Measurements from ENCODE around the gene USP6NL.
A peak's percentile ranks its signal among the peaks of the same experiment; 100 is the strongest.

The USP6NL gene

DNA sequence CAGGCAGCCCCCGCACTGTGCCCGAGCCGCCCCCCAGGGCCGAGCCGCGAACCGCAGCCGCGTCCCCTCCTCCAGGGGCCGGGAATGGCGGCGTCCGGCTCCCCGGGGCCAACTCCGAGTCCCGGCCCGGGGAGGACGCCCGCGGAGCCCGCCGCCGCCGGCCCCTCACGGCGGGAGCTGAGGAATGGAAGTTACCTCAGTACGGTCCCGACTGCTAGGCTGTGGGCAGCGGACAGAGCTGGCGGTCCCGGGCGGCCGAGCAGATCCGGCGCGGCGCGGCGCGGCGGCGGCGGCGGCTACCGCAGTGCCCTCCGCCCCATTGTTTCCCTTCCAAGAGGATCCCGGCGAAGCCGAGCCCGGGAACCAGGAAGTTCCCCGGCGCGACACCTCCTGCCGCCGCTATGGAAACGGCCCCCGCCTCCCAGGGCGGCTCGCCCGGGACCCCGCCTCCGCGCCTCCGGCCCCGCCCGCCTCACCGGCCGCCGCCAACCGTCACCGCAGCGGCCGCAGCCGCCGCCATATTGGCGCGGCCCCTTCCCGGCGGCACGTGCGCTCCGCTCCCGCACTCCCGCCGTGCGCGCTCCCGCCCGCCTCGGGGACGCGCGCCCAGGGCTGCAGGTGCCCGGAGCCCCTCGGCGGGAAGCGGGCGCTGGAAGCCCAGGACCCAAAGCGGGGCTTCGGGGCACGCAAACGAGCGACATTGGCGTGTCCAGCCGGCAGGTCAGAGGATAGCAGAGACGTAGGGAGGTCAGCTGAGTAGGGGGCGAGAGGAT, at the start of gene USP6NL:
USP6NL (minus strand) TSS at position 403 of the 773 bp plus-strand sequence. CDS start 14,016 bp downstream, outside the sequence.
- TF ChIP-seq, protein P1, sequence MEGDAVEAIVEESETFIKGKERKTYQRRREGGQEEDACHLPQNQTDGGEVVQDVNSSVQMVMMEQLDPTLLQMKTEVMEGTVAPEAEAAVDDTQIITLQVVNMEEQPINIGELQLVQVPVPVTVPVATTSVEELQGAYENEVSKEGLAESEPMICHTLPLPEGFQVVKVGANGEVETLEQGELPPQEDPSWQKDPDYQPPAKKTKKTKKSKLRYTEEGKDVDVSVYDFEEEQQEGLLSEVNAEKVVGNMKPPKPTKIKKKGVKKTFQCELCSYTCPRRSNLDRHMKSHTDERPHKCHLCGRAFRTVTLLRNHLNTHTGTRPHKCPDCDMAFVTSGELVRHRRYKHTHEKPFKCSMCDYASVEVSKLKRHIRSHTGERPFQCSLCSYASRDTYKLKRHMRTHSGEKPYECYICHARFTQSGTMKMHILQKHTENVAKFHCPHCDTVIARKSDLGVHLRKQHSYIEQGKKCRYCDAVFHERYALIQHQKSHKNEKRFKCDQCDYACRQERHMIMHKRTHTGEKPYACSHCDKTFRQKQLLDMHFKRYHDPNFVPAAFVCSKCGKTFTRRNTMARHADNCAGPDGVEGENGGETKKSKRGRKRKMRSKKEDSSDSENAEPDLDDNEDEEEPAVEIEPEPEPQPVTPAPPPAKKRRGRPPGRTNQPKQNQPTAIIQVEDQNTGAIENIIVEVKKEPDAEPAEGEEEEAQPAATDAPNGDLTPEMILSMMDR (IDR thresholded peaks at IDR 0.05; ENCODE audit: insufficient read depth, low read length, poor library complexity, severe bottlenecking), result no peak
- Histone ChIP-seq H3K27me3 (replicated peaks; ENCODE audit: control insufficient read depth, insufficient read depth, low read length) (no peaks in the 10 kb centered on the region), H3K36me3 (ENCODE audit: control insufficient read depth, insufficient read depth, low read length) (no peaks in the 10 kb centered on the region), H3K4me3 (replicated peaks; ENCODE audit: low read depth, low read length) (peak within 1 kb of the TSS; percentile 93)
- peak; percentile 84 for DNase-seq (ENCODE audit: extremely low read depth, insufficient read length)

DNA sequence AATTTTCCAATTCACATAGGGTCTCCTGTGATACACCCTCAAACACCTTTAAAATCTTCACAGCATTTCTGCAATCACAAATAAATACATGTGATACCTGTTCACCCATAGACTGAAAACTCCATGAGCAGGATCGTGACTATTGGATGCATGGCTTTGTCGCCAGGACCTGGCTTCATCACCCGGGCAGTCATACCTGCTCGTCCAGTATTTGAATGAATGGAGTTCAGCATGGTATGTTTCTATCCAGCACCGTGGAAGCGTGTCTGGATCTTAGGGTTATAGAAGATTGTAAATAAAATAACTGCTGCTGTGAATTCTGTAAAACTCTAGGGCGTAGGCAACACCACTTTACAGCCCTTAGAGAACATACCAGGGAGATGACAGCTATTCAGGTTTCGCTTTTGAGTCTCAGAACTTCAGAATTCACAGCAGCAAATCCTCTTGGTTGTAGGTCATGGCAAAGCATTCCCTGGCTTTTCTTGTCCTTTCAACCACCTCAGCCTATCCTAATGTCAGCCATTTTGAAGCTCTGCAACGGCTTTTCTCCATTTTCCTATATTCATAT, 47.4 kb upstream of the USP6NL start:
- DNase-seq (ENCODE audit: extremely low read depth, insufficient read length), result no peak
- Histone ChIP-seq H3K4me3 (replicated peaks; ENCODE audit: low read depth, low read length) (no peak overlapping the region), H3K27me3 (replicated peaks; ENCODE audit: control insufficient read depth, insufficient read depth, low read length) (no peaks in the 10 kb centered on the region), H3K36me3 (ENCODE audit: control insufficient read depth, insufficient read depth, low read length) (no peaks in the 10 kb centered on the region)
- TF ChIP-seq, protein P1 (IDR thresholded peaks at IDR 0.05; ENCODE audit: insufficient read depth, low read length, poor library complexity, severe bottlenecking), result no peak

DNA sequence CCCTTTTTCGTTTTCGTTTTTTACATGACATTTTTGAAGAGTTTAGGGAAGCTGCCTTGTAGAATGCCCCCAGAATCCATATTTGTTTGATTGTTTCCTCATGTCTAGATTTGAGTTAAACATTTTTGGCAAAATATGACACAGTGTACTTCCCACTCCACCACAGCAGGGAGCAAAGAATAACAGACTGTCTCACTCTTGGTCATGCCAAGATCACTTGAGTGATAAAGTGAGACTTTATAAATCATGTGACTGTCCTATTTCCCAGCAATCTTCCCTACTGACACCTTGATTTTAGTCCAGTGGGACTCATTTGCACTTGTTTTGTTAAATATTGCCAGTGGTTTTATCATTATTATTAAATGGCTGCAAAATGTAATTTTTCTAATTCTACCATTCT, 44.4 kb upstream of the USP6NL start:
- TF ChIP-seq, protein P1 (IDR thresholded peaks at IDR 0.05; ENCODE audit: insufficient read depth, low read length, poor library complexity, severe bottlenecking), result no peak
- no peak overlapping the region for H3K4me3 ChIP-seq (replicated peaks; ENCODE audit: low read depth, low read length)
- H3K27me3 ChIP-seq (replicated peaks; ENCODE audit: control insufficient read depth, insufficient read depth, low read length), result no peaks in the 10 kb centered on the region
- no peak for DNase-seq (ENCODE audit: extremely low read depth, insufficient read length)
- no peaks in the 10 kb centered on the region for H3K36me3 ChIP-seq (ENCODE audit: control insufficient read depth, insufficient read depth, low read length)

DNA sequence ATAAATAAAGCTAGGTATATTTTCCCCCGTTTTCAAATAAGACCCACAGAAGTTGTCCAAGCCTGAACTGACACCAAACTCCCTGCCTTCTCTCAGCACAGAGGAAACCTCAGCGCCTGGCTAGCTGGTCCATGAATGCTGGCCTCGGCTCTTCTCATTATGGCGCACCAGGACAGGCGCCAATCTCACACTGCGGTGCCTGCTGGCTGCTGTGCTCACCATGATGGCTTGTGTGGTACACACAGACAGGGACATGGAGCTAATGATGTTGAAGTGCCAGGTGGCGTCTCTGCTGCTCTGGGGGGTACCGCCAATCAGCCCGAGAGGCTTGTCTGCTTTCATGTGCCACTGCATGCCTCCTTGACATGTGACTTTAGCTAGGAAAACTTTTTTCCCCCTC, 43.2 kb upstream of the USP6NL start:
- no peak overlapping the region for H3K4me3 ChIP-seq (replicated peaks; ENCODE audit: low read depth, low read length)
- no peak for DNase-seq (ENCODE audit: extremely low read depth, insufficient read length)
- TF ChIP-seq, protein P1 (IDR thresholded peaks at IDR 0.05; ENCODE audit: insufficient read depth, low read length, poor library complexity, severe bottlenecking), result no peak
- H3K27me3 ChIP-seq (replicated peaks; ENCODE audit: control insufficient read depth, insufficient read depth, low read length), result no peaks in the 10 kb centered on the region
- no peaks in the 10 kb centered on the region for H3K36me3 ChIP-seq (ENCODE audit: control insufficient read depth, insufficient read depth, low read length)

DNA sequence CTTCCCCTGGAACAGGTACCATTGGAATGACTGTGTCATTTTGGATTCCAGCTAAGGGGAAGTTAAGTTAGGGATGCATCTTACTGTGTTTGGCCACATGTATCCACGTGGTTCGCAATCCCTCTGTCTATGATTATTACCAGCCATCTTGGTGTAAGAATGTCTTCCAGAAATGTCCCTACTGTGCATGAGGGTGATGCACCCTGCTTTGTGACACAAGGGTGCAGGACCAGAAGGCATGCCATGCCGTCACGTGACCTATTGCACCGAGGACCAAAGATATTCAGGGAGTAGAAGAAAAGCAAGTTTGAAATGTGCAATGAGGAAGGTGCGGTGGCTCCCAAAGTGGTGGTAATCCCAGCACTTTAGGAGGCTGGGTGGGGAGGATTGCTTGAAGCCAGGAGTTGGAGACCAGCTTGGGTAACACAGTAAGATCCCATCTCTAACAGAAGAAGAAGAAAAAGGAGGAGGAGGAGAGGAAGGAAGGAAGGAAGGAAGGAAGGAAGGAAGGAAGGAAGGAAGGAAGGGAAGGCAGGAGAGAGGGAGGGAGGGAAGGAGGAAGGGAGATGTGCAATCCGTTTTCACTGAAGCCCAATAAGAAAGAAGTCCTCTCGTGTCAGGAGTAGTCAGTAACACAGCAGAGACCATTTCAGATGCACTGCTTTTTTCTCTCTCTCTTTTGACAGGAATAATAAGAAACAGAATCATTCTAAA, 42.5 kb upstream of the USP6NL start:
- H3K4me3 ChIP-seq (replicated peaks; ENCODE audit: low read depth, low read length), result no peak overlapping the region
- no peak for DNase-seq (ENCODE audit: extremely low read depth, insufficient read length)
- H3K27me3 ChIP-seq (replicated peaks; ENCODE audit: control insufficient read depth, insufficient read depth, low read length), result no peaks in the 10 kb centered on the region
- no peaks in the 10 kb centered on the region for H3K36me3 ChIP-seq (ENCODE audit: control insufficient read depth, insufficient read depth, low read length)
- TF ChIP-seq, protein P1 (IDR thresholded peaks at IDR 0.05; ENCODE audit: insufficient read depth, low read length, poor library complexity, severe bottlenecking), result no peak

Data from GM06990 (cell line).